ENCODE data around the gene CACNA2D4.

The CACNA2D4 gene

DNA sequence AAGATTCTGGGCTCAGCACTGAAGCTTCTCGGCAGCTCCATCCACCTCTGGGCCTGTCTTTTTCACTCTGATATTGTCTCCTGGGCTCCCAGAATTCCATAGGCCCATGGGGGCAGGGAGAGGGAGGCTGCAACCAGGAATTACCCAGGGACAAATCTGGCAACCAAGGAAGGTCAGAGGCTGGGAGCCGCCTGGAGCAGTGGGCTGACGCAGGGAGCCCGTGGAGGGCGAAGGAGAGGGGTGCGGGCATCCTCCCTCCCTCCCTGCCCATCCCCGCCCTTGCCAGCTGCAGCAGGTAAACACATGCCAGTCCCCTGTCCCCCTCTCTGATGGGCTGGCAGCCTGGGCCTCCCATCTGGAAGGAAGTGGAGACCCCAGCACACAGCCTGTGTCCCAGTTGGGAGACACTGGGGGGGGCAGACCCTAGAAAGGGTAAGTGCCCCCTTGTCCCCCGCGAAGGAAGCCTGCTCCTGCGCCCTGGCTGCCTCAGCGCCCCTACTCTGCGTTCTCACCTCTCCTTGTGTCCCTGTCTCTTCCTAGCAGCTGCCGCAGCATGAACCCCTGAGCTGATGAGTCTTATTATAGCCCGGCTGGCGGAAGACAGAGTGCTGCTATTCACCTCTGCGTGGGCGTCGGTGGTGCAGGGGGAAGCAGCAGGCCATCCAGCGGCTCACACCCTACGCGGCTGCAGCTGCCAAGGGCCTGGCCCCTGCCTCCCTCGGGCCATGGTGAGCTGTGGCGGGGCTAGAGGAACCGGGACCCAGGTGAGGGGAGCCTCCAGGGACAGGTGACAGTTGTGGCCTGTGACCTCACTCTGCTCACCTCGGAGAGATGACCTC lies 91.4 kb downstream of the CACNA2D4 start:
- Histone ChIP-seq H3K4me1 (ENCODE audit: control insufficient read depth in 1 of 2, insufficient read depth in 2 of 2, low read length in 2 of 2) (no peaks in the 10 kb centered on the region), H3K27ac (ENCODE audit: low read depth, low read length) (no peak overlapping the region), H3K4me3 (ENCODE audit: low read depth in 1 of 2, low read length in 2 of 2) (no peak overlapping the region), H3K9me3 (ENCODE audit: control insufficient read depth in 1 of 2, low read length in 2 of 2) (no peaks in the 10 kb centered on the region), H3K27me3 (ENCODE audit: control insufficient read depth in 1 of 2, insufficient read depth in 2 of 2, low read length in 2 of 2) (peaks cover 6 to 19% of the 10 kb centered on the region in 2 donors), H3K36me3 (ENCODE audit: control insufficient read depth in 1 of 2, insufficient read depth in 2 of 2, low read length in 2 of 2) (no peaks in the 10 kb centered on the region), H3K9ac (ENCODE audit: low read depth in 1 of 2, low read length in 2 of 2) (no peak overlapping the region)

DNA sequence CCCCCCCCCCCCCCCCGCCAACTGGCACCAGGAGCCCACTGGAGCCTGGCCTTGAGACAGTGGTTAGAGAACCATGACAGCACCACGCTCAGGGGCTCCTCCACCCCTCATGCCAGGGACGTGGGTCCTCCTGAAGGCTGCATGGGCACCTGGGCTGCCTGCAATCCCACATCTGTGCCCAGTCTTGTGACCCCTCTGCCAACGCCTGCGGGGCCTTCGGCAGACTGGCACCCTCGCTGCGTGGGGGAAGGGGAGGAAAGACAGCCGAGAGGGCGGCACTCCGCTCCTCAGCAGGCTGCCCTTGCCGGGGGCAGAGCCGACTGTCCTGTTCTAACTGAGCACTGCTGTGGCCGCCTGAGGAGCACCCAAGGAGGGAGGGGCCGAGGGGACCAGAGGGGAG lies 92.1 kb downstream of the CACNA2D4 start:
- Histone ChIP-seq H3K27ac (ENCODE audit: low read depth, low read length) (no peak overlapping the region), H3K27me3 (ENCODE audit: control insufficient read depth in 1 of 2, insufficient read depth in 2 of 2, low read length in 2 of 2) (peaks cover 12 to 26% of the 10 kb centered on the region in 2 donors), H3K9ac (ENCODE audit: low read depth in 1 of 2, low read length in 2 of 2) (no peak overlapping the region)

DNA sequence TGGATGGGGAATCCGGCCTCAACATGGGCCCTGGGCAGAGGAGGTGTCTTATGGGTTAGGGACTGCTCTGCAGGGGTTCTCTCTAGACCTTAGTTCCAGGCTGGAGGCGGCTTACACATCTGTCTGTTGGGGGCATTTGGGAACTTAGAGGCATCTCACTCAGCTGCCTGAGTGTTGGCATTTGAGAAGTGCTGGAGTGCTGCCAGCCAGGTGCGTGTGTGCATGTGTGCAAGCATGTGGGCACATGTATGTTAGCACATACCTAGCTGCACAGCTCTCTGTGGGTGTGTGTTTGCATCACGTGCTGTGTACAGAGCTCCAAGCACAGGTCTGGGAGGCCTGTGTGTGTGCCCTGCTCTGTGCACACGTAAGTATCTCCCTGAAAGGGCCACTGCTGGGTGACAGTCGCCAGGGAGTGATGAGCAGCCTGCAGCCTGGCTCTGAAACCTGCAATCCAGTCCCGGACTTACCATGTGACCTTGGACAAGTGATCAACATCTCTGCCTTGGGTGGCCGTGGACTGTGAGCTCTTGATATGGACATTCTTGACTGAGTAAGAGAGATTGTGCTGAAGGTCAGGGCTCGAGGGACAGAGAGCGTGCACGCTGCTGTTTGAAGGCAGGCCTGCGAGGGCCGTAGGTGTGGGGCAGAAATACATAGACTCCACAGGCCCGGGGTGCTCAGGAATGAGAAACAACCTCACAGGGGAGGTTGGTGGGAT lies 92.9 kb downstream of the CACNA2D4 start:
- H3K4me1 ChIP-seq (ENCODE audit: control insufficient read depth in 1 of 2, insufficient read depth in 2 of 2, low read length in 2 of 2), result no peaks in the 10 kb centered on the region
- H3K27me3 ChIP-seq (ENCODE audit: control insufficient read depth in 1 of 2, insufficient read depth in 2 of 2, low read length in 2 of 2), result peaks cover 16 to 34% of the 10 kb centered on the region in 2 donors
- H3K4me3 ChIP-seq (ENCODE audit: low read depth in 1 of 2, low read length in 2 of 2), result no peak overlapping the region
- H3K27ac ChIP-seq (ENCODE audit: low read depth, low read length), result no peak overlapping the region
- H3K36me3 ChIP-seq (ENCODE audit: control insufficient read depth in 1 of 2, insufficient read depth in 2 of 2, low read length in 2 of 2), result no peaks in the 10 kb centered on the region
- H3K9ac ChIP-seq (ENCODE audit: low read depth in 1 of 2, low read length in 2 of 2), result no peak overlapping the region
- no peaks in the 10 kb centered on the region for H3K9me3 ChIP-seq (ENCODE audit: control insufficient read depth in 1 of 2, low read length in 2 of 2)

More for the DNA sequence above, 92.1 kb downstream of the CACNA2D4 start:
- Histone ChIP-seq H3K4me1 (ENCODE audit: control insufficient read depth in 1 of 2, insufficient read depth in 2 of 2, low read length in 2 of 2) (no peaks in the 10 kb centered on the region), H3K9me3 (ENCODE audit: control insufficient read depth in 1 of 2, low read length in 2 of 2) (no peaks in the 10 kb centered on the region), H3K4me3 (ENCODE audit: low read depth in 1 of 2, low read length in 2 of 2) (no peak overlapping the region), H3K36me3 (ENCODE audit: control insufficient read depth in 1 of 2, insufficient read depth in 2 of 2, low read length in 2 of 2) (no peaks in the 10 kb centered on the region)

DNA sequence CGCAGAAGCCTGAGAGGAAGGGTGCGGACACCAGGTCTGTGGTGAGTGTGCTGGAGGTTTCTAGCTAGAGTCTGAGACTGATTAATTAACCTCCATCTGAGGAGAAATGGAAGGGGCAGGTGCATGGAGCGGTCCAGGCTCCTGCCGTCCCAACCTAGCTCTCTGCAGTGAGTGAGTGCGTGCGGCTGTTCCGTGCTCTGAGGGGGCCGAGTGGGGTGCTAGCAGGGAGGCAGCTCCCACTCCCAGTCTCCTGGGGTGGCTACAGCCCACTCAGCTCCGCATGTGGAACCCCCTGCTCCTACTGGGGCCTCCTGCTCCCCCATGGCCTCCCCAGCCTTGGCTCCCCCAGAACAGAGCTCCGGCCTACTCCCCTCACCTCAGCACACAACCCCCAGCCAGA lies 95.2 kb downstream of the CACNA2D4 start:
- no peaks in the 10 kb centered on the region for H3K36me3 ChIP-seq (ENCODE audit: control insufficient read depth in 1 of 2, insufficient read depth in 2 of 2, low read length in 2 of 2)
- no peak overlapping the region for H3K27ac ChIP-seq (ENCODE audit: low read depth, low read length)
- peaks cover 29 to 43% of the 10 kb centered on the region in 2 donors for H3K27me3 ChIP-seq (ENCODE audit: control insufficient read depth in 1 of 2, insufficient read depth in 2 of 2, low read length in 2 of 2)
- no peak overlapping the region for H3K4me3 ChIP-seq (ENCODE audit: low read depth in 1 of 2, low read length in 2 of 2)
- no peaks in the 10 kb centered on the region for H3K9me3 ChIP-seq (ENCODE audit: control insufficient read depth in 1 of 2, low read length in 2 of 2)
- no peak overlapping the region for H3K9ac ChIP-seq (ENCODE audit: low read depth in 1 of 2, low read length in 2 of 2)
- no peaks in the 10 kb centered on the region for H3K4me1 ChIP-seq (ENCODE audit: control insufficient read depth in 1 of 2, insufficient read depth in 2 of 2, low read length in 2 of 2)

DNA sequence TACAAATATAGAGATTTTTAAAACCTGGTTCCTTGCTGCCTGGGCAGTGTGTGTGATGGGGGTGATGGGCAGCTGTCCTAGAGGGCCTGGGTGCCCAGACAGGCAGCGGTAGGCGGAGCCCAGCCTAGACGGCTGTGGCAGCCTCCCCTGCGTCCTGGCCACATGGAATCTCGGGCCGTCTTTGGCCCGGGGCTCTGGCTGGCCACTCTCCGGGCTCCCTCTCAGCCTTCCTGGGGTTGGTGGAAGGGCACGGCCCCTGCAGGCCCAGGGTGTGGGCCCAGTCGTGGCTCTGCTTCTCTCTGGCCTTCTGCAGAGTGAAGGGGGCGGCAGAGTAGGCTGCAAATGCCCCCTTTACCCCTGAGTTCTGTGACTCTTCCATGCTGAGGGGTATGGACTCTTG lies 95.8 kb downstream of the CACNA2D4 start:
- H3K36me3 ChIP-seq (ENCODE audit: control insufficient read depth in 1 of 2, insufficient read depth in 2 of 2, low read length in 2 of 2), result no peaks in the 10 kb centered on the region
- H3K9ac ChIP-seq (ENCODE audit: low read depth in 1 of 2, low read length in 2 of 2), result no peak overlapping the region
- H3K4me1 ChIP-seq (ENCODE audit: control insufficient read depth in 1 of 2, insufficient read depth in 2 of 2, low read length in 2 of 2), result no peaks in the 10 kb centered on the region
- H3K27ac ChIP-seq (ENCODE audit: low read depth, low read length), result no peak overlapping the region
- no peak overlapping the region for H3K4me3 ChIP-seq (ENCODE audit: low read depth in 1 of 2, low read length in 2 of 2)
- H3K27me3 ChIP-seq (ENCODE audit: control insufficient read depth in 1 of 2, insufficient read depth in 2 of 2, low read length in 2 of 2), result peaks cover 29 to 43% of the 10 kb centered on the region in 2 donors
- no peaks in the 10 kb centered on the region for H3K9me3 ChIP-seq (ENCODE audit: control insufficient read depth in 1 of 2, low read length in 2 of 2)

DNA sequence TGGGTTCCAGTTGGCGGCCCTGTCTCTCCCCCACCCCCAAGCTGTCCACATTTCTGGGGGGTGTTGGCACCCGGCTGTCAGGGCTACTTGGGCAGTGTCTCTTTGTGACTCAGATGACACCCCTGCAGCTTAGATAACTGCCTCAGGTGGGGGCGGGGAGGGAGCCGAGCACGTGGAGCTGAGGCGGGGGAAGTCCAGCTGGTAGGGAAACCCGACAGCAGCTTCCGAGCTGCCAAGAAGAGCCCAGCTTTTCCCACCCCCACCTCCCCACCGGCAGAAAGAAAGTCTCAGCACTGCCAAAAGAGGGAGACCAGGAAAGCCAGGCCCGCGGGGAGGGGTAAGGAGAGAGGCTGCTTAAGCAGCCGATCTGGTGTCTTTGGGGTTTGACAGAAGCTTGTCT lies 96.6 kb downstream of the CACNA2D4 start:
- H3K36me3 ChIP-seq (ENCODE audit: control insufficient read depth in 1 of 2, insufficient read depth in 2 of 2, low read length in 2 of 2), result no peaks in the 10 kb centered on the region
- H3K4me1 ChIP-seq (ENCODE audit: control insufficient read depth in 1 of 2, insufficient read depth in 2 of 2, low read length in 2 of 2), result no peaks in the 10 kb centered on the region
- H3K9me3 ChIP-seq (ENCODE audit: control insufficient read depth in 1 of 2, low read length in 2 of 2), result no peaks in the 10 kb centered on the region
- no peak overlapping the region for H3K4me3 ChIP-seq (ENCODE audit: low read depth in 1 of 2, low read length in 2 of 2)
- H3K9ac ChIP-seq (ENCODE audit: low read depth in 1 of 2, low read length in 2 of 2), result no peak overlapping the region
- peaks cover 30 to 46% of the 10 kb centered on the region in 2 donors for H3K27me3 ChIP-seq (ENCODE audit: control insufficient read depth in 1 of 2, insufficient read depth in 2 of 2, low read length in 2 of 2)
- H3K27ac ChIP-seq (ENCODE audit: low read depth, low read length), result no peak overlapping the region

DNA sequence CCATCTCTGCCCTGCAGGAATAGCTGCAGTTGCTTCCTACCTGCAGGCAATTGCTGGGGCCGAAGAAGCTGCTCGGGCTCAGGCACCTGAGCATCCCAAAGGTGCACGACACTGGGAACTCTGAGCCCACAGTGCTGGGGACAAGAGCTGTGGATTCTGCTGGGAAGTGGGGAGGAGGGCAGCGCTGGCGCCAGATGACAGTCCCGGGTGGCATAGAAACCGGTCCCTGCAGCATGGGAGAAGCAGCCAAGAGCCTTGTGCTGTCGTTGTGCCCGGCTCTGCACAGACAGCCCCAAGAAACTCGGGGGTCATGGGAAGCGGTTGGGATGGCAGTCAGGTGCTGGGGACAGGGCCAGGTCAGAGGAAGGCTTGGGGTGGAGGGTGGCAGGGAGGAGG lies 97.6 kb downstream of the CACNA2D4 start:
- no peaks in the 10 kb centered on the region for H3K4me1 ChIP-seq (ENCODE audit: control insufficient read depth in 1 of 2, insufficient read depth in 2 of 2, low read length in 2 of 2)

DNA sequence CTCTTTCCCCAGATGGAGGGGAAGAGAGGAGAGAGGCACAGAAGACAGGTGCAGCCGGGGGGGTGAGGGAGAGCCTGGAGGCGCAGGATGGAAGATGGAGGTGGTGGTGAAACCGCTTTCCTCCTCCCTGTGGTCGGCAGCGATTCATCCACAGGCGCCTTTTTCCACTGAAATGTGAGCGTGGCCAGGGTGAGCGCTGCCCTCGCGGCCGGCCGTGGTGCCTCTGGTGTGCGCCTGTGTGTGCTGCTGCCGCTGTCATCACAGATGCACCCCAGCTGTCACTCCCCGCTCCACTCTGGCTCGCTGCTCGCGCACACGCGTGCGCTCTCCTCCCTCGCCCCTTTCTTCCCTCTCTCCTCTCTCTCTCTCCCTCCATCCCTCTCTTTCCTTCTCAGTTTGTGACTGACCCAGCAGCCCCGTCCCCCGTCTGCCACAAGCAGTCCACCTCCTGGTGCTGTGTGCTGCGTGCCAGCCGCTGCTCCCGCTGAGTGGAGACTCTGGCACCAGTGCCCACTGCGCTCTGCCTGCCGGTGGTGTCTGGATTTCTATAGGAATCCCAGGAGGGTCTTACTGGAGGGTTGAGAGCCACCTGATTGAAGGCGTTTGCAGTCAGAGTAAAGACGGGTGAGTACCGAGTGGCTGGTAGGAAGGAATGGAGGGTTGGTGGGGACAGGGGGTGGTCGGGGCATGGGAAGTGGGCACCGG lies 98.1 kb downstream of the CACNA2D4 start, which contains the start of gene LRTM2:
Gene LRTM2, plus strand, starts transcription at position 375 of the 705 bp plus-strand sequence. CDS start 7,584 bp downstream, outside the sequence.
- Histone ChIP-seq H3K27ac (ENCODE audit: low read depth, low read length) (no peak within 1 kb of the TSS), H3K9ac (ENCODE audit: low read depth in 1 of 2, low read length in 2 of 2) (no peak within 1 kb of the TSS), H3K4me1 (ENCODE audit: control insufficient read depth in 1 of 2, insufficient read depth in 2 of 2, low read length in 2 of 2) (no peaks in the 10 kb centered on the region), H3K36me3 (ENCODE audit: control insufficient read depth in 1 of 2, insufficient read depth in 2 of 2, low read length in 2 of 2) (no peaks in the 10 kb centered on the region), H3K4me3 (ENCODE audit: low read depth in 1 of 2, low read length in 2 of 2) (no peak within 1 kb of the TSS), H3K27me3 (ENCODE audit: control insufficient read depth in 1 of 2, insufficient read depth in 2 of 2, low read length in 2 of 2) (peaks cover 38 to 52% of the 10 kb centered on the region in 2 donors), H3K9me3 (ENCODE audit: control insufficient read depth in 1 of 2, low read length in 2 of 2) (no peaks in the 10 kb centered on the region)

More for the DNA sequence above, 97.6 kb downstream of the CACNA2D4 start:
- H3K36me3 ChIP-seq (ENCODE audit: control insufficient read depth in 1 of 2, insufficient read depth in 2 of 2, low read length in 2 of 2), result no peaks in the 10 kb centered on the region
- peaks cover 35 to 52% of the 10 kb centered on the region in 2 donors for H3K27me3 ChIP-seq (ENCODE audit: control insufficient read depth in 1 of 2, insufficient read depth in 2 of 2, low read length in 2 of 2)
- no peaks in the 10 kb centered on the region for H3K9me3 ChIP-seq (ENCODE audit: control insufficient read depth in 1 of 2, low read length in 2 of 2)
- H3K9ac ChIP-seq (ENCODE audit: low read depth in 1 of 2, low read length in 2 of 2), result no peak overlapping the region
- no peak overlapping the region for H3K27ac ChIP-seq (ENCODE audit: low read depth, low read length)
- H3K4me3 ChIP-seq (ENCODE audit: low read depth in 1 of 2, low read length in 2 of 2), result no peak overlapping the region

DNA sequence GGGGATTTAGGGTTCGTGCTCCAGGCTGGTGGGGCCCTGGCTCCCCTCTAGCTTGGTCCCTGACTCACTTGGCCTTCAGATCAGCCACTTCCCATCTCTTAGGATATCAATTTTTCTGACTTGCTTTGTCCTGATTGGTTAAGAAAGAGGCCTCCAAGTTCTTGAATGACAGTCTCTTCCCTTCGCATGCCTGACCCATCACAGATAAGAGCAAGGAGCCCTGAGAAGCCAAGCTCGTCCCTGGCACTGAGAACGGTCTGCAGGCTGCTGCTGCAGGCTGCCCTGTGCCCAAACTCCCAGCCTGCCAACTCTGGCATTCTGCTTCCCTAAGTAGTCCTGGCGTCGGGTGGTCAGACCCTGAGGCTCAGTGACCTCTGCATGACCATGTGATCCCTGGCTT lies 98.9 kb downstream of the CACNA2D4 start:
- H3K9ac ChIP-seq (ENCODE audit: low read depth in 1 of 2, low read length in 2 of 2), result no peak overlapping the region
- no peak overlapping the region for H3K27ac ChIP-seq (ENCODE audit: low read depth, low read length)
- H3K36me3 ChIP-seq (ENCODE audit: control insufficient read depth in 1 of 2, insufficient read depth in 2 of 2, low read length in 2 of 2), result no peaks in the 10 kb centered on the region
- no peaks in the 10 kb centered on the region for H3K4me1 ChIP-seq (ENCODE audit: control insufficient read depth in 1 of 2, insufficient read depth in 2 of 2, low read length in 2 of 2)
- H3K4me3 ChIP-seq (ENCODE audit: low read depth in 1 of 2, low read length in 2 of 2), result no peak overlapping the region
- no peaks in the 10 kb centered on the region for H3K9me3 ChIP-seq (ENCODE audit: control insufficient read depth in 1 of 2, low read length in 2 of 2)
- H3K27me3 ChIP-seq (ENCODE audit: control insufficient read depth in 1 of 2, insufficient read depth in 2 of 2, low read length in 2 of 2), result peaks cover 38 to 52% of the 10 kb centered on the region in 2 donors

DNA sequence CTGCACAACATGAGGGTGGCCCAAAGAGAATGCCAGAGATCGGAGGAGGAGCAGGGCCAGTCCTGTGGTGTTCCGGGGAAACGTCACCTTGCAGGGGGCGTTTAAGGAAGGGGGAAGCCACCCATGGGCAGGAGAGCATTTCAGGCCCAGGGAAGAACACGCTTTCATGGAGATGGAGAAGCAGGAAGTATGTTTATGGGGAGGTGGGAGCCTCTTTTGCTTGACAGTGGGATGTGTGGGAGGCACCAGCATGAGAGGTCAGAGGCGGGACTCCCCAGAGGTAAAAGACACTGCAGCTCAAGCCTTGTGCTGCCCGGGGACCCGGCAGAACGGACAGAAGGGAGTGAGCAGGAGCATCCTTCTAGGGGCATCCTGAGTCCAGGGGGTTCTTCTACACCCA lies 99.4 kb downstream of the CACNA2D4 start:
- Histone ChIP-seq H3K27me3 (ENCODE audit: control insufficient read depth in 1 of 2, insufficient read depth in 2 of 2, low read length in 2 of 2) (peaks cover 38 to 52% of the 10 kb centered on the region in 2 donors), H3K9me3 (ENCODE audit: control insufficient read depth in 1 of 2, low read length in 2 of 2) (no peaks in the 10 kb centered on the region), H3K36me3 (ENCODE audit: control insufficient read depth in 1 of 2, insufficient read depth in 2 of 2, low read length in 2 of 2) (no peaks in the 10 kb centered on the region), H3K9ac (ENCODE audit: low read depth in 1 of 2, low read length in 2 of 2) (no peak overlapping the region), H3K27ac (ENCODE audit: low read depth, low read length) (no peak overlapping the region), H3K4me1 (ENCODE audit: control insufficient read depth in 1 of 2, insufficient read depth in 2 of 2, low read length in 2 of 2) (no peaks in the 10 kb centered on the region), H3K4me3 (ENCODE audit: low read depth in 1 of 2, low read length in 2 of 2) (no peak overlapping the region)

Data from duodenal mucosa (tissue), 2 donors.